CD4-positive, alpha-beta T cell treated with Interferon alpha-2 for 1 hour (primary cell): ENCODE data around the gene VPS13D.
A peak's percentile ranks its signal among the peaks of the same experiment; 100 is the strongest.
"Not testable (repeated sequence)": the region's sequence is repeated elsewhere in the genome, so short reads cannot be mapped to it uniquely, and the experiment has no call there.

Source experiments
- DNase-seq, 2 donors: peaks; one replicate each; pipeline ENCODE4 v3.0.0-alpha.2; 2020 to 2022

The VPS13D gene

DNA sequence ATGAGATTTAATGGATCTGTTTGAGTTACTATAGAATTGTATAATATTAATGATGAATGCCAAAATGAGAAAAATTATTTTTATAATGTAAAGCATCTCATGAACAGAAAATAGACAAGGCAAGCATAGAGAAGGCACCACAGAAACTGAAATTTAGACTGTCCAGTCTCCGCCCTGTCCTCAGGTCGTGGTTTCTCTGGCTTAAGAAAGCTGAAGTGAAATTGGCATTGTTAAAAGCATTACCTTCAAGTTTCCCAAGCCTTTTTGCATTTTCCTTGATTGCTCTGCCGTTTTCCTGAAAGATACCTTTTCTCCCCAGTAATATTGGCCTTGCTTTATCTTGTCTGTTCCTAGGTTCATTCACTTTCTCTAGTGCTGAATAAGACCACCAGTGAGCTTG lies 58.0 kb downstream of the VPS13D start:
- no peak for DNase-seq

- DNase-seq, result no peak
These were observed 61.0 kb downstream of the VPS13D start for GRCh38 chr1:12290828-12291227.

DNA sequence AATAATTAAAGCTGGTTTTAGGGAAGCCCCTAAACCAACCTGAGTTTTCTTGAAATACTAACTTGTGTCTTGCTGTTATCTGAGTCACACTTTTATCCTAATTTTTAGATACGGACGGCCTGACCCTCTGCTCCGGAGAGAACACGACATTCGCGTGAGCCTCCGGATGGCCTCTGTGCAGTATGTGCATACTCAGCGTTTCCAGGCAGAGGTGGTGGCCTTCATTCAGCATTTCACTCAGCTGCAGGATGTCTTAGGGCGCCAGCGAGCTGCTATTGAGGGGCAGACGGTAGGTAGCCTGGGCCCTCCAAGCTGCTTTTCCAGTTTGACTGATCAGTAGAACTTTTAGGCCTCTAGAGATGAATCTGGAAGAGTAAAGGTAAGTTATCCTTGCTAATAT lies 63.6 kb downstream of the VPS13D start:
- DNase-seq, result no peak

GRCh38 chr1:12294076-12294475 lies 64.2 kb downstream of the VPS13D start:
- DNase-seq, result no peak

DNA sequence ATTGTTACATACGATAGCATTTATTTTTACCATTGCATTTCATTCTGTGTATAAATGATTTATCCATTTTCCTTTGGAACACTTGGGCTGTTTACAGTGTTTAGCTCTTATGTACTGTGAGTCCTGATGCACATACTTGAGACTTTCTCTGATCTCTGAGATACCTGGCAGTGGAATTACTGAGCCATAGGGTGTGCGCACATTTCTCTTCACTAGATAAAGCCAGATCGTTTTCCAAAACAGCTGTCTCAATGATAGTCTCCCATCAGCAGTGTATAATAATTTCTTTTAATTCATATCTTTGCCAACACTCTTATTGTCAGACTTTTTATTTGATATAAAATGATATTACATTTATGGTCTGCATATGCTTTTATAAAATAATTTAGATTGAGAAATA lies 66.2 kb downstream of the VPS13D start:
- no peak for DNase-seq

GRCh38 chr1:12296623-12297022 lies 66.8 kb downstream of the VPS13D start:
- no peak for DNase-seq

- DNase-seq, result no peak
These were observed 70.9 kb downstream of the VPS13D start for GRCh38 chr1:12300706-12301105.

DNA sequence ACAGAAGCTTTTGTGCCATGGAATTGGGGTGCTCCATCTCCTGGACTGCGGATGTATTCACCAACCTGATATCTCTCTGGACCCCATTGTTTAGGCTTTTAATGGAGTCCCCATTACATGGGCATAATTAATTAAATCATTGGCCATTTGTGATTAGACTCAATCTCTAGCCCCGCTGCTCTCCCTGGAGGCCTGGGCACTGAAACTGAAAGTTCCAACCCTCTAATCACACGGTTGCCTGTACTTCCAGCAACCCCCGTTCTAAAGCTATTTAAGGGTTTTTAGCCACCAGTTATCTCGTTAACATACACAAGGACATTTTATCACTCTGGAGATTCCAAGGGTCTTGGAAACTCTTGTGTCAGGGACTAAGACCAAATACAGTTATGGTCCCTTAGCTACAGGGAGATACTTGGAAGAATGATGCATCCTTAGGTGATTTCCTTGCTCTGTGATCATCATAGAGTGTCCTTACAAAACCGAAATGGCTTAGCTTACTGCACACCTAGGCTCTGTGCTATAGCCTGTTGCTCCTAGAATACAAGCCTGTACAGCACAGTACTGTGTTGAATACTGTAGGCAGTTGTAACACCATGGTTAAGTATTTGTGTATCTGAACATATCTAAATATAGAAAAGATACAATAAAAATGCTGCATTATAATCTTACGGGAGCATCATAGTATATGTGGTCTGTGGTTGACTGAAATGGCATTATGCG lies 71.8 kb downstream of the VPS13D start:
- no peak for DNase-seq

- no peak for DNase-seq
These were observed 73.1 kb downstream of the VPS13D start for GRCh38 chr1:12302798-12303447.

- DNase-seq, result no peak
These were observed 75.5 kb downstream of the VPS13D start for GRCh38 chr1:12305377-12305776.

GRCh38 chr1:12309783-12310742 lies 80.2 kb downstream of the VPS13D start:
- DNase-seq, result no peak

DNA sequence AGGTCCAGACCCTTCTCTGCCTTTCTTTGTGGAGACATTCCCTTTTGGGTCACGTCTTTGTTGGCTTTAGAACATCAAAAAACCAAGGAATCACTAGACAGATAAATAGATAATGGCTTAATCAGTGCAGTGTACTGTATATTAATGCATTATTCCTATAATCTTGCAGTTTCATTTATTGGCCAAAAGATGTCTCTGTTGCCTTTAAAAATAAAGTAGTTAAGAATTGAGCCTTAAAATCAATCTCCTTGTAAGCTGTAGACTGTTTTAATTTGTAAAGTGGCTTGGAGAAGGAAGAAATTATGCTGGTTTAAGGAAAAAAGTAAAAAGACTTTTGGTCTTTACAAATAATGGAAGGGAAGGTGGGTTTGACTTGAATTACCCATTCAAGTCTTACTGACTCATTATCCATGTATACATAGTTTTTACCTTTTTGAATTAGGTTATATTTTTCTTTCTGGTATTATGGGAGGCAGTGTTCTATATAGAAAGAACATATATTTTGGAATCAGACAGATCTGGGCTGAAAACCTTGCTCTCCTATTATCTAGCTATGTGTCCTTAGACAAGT lies 84.6 kb downstream of the VPS13D start:
- DNase-seq, result peak in 1 of 2 donors; percentile 18

GRCh38 chr1:12315146-12315545 lies 85.3 kb downstream of the VPS13D start:
- no peak for DNase-seq

DNA sequence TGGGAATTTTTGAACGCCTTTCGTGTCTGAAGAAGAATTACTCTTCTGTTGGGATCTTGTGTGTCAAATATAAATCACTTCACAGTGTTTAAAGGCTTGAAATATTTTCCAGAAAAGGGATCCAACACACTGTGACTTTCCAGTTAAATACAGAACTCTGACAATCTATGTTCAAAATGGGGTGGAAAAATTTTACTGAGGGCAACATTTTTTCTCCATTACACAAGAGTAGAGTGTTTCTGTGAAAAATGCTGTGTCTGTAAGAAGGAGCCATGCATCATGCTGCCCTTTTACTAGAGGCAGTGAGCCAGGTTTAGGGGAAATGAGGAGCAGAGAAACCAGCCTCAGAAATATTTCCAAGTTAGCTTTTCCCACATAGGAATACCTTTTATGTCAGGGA lies 86.5 kb downstream of the VPS13D start:
- no peak for DNase-seq

DNA sequence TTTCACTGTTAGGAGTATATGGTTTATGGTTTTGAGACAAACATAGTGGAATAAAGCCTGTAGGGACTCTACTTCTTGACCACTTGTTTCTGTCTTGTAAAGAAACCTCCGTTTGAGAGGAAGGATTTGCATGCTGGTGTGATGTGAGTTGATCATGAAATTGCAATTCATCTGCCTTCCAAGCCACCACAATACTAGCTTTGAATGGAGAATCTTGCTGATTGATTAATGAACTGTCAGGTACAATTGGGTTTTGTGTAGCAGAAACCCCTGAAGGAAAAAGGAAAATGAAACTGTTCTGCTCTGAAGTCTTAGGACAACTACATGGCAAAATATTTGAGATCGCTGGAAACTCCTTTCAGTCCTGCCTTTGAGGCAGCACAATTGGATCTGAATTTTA lies 90.7 kb downstream of the VPS13D start:
- no peak for DNase-seq

GRCh38 chr1:12324423-12324822 lies 94.6 kb downstream of the VPS13D start:
- no peak for DNase-seq

DNA sequence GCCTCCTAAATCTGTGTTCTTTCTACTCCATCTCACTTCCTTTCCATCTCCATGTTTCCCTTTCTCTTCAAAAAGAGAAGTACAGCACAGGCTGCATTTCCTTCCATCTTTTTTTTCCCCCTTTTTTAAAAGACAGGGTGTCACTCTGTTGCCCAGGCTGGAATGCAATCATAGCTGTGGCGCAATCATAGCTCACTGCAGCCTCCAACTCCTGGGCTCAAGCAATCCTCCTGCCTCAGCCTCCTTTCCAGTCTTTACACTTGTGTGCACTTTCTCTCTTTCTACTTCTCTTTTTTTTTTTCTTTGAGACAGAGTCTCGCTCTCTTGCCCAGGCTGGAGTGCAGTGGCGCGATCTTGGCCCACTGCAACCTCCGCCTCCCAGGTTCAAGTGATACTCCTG lies 95.1 kb downstream of the VPS13D start:
- DNase-seq, result not testable (repeated sequence)

GRCh38 chr1:12326986-12327385 lies 97.2 kb downstream of the VPS13D start:
- DNase-seq, result no peak

- no peak for DNase-seq
These were observed 97.7 kb downstream of the VPS13D start for GRCh38 chr1:12327566-12327965.

GRCh38 chr1:12333036-12333785 lies 103.4 kb downstream of the VPS13D start:
- no peak for DNase-seq

- no peak for DNase-seq
These were observed 106.0 kb downstream of the VPS13D start for GRCh38 chr1:12335815-12336214.

- DNase-seq, result no peak
These were observed 106.6 kb downstream of the VPS13D start for GRCh38 chr1:12336413-12336812.
